ENCODE results near the gene SP140.

- TF ChIP-seq YY1 (IDR thresholded peaks at IDR 0.05; ENCODE audit: low read depth), result no peak
- TF ChIP-seq TCF12 (IDR thresholded peaks at IDR 0.05; ENCODE audit: low read depth), result no peak
- TF ChIP-seq FOXM1 (IDR thresholded peaks at IDR 0.05; ENCODE audit: borderline replicate concordance, low read depth), result no peak
- TF ChIP-seq NFIC (IDR thresholded peaks at IDR 0.05), result no peak
Measured at GRCh38 chr2:230267556-230267955, 42.0 kb downstream of the SP140 start.
